Activated CD8-positive, alpha-beta memory T cell treated with anti-CD3 and anti-CD28 coated beads, Interleukin-2, amount 50 U/mL, for 24 hours (primary cell): ENCODE measurements around the gene HOXD10.

ENCODE experiments used
- DNase-seq: peaks from one replicate; pipeline ENCODE4 v3.0.0-alpha.2; 2020; ENCODE audit errors: extremely low read depth

The HOXD10 gene

GRCh38 chr2:176123411-176124109 is 7.0 kb downstream of the HOXD10 start:
- no peak for DNase-seq

GRCh38 chr2:176124110-176124946 is 7.8 kb downstream of the HOXD10 start:
- DNase-seq = no peak

GRCh38 chr2:176124947-176125771 is 8.6 kb downstream of the HOXD10 start:
- no peak for DNase-seq

GRCh38 chr2:176125772-176126054 is 9.1 kb downstream of the HOXD10 start:
- no peak for DNase-seq

GRCh38 chr2:176126929-176127773 is 10.6 kb downstream of the HOXD10 start:
- no peak for DNase-seq

DNA sequence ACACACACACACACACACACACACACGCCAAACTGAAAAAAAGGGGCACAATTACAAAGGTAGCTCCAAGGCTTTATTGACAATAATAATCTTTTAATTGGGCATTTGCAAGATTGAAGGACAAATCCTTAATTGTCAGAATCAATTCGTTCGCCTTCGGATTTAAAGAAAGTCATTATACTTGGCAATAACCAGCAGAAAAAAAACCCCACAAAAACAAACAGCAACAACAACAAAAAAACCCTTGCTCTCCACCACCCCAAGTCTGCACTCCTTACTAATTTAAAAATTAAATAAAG is 11.1 kb downstream of the HOXD10 start:
- no peak for DNase-seq

DNA sequence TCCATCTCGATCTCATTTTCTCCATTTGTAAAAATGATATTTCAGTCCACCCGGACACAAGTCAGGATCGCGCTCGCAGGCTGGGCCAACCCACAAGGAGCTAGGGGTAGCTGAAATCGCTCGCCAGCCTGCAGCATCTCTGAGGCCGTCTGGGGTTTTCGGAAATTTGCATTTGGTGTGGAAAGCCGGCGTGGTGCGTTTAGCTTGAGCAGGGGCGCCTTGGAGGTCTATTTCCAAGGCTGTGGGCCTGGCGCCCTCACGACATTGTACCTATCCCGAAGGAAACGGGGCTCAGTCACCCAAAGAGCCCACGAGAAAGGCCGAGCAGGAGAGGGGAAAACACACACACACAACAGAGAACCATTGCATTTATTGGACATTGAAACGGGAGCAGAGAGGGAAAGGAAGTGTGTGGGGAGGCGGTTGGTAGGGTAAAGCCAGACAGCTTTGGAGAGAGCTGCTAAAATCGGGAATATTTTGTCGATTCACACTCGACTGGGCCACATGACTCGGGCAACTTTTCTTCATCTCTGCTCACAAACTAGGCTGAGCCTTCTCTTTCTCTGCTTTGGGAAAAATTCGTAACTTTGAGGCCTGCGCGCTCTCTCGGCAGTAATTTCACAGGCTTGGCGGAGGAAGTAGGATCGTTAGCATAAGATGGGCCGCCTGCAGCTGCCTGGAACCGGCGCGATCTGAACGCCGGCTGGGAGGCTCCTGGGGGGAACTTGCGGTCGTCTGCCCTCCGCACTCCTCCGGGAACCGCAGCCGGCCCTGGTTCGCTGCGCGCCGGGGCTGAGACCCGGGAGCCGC is 11.8 kb downstream of the HOXD10 start:
- DNase-seq = no peak

GRCh38 chr2:176128982-176129796 is 12.6 kb downstream of the HOXD10 start, which contains the start of gene HOXD8:
HOXD8 (plus strand) TSS chr2:176129705; CDS start chr2:176130367, 662 bp downstream.
- no peak for DNase-seq

DNA sequence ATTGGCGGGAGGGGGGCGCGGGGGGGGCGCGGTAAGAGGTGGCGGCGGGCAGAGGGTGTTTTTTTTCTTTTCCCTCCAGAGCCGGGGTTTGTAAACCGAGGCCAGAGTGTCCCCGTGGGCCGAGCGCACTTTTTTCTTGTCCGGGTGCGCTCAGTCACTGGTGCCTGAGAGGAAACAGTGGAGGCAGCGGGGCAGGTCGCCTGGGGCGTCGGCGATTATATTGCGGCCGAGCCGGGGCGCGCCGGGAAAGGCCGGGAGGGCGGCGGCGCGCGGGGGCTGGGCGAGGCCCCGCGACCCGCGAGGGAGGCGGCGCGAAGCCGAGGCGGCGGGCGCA is 13.2 kb downstream of the HOXD10 start:
- DNase-seq = no peak

- no peak for DNase-seq
Measured at GRCh38 chr2:176130147-176130956, 13.8 kb downstream of the HOXD10 start.

DNA sequence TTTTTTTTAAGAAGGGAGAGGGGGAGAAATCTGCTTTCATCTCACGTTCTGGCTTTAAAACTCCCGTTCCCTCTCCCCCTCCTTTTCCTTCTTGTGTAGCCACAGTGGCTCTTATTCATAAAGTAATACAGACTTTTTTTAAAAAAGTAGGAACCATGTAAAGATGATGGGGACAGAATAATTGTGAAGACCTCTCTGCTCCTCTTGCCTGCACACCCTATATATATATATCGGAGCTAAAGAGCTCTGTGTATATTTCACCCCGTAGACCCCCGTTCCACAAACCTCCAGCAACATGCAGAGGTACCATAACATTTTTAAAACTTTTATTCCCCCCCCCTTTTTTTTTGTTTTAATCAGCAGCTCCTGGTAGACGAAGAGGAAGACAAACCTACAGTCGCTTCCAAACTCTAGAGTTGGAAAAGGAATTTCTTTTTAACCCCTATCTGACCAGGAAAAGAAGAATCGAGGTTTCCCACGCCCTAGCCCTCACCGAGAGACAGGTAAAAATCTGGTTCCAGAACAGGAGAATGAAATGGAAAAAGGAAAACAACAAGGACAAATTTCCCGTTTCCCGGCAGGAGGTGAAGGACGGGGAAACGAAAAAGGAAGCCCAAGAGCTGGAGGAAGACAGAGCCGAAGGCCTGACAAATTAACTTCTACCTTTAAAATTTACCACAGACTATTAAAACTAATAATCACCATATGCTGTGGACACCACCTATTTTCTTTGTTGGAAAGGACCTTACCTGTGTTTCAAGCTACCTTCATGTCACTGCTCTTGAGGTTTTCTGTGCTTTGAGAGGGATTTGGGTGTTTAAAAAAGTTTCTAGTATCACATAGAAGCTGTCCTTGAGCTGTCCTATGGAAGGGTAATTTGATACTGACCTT is 14.6 kb downstream of the HOXD10 start:
- no peak for DNase-seq

DNA sequence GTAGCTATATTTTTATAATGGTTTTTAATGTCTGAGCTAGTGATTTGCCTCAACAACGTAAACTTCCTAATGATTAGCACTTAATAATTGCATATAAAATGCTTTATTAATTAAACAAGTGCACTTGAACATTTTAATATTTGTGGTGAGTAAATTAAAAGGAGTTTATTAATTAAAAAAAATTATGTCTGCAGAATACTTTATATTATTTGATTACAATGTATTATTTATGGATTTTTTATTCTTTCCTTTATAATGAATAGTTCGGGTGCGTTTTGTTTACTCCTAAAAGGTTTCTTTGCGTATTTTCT is 15.2 kb downstream of the HOXD10 start:
- DNase-seq = no peak

DNA sequence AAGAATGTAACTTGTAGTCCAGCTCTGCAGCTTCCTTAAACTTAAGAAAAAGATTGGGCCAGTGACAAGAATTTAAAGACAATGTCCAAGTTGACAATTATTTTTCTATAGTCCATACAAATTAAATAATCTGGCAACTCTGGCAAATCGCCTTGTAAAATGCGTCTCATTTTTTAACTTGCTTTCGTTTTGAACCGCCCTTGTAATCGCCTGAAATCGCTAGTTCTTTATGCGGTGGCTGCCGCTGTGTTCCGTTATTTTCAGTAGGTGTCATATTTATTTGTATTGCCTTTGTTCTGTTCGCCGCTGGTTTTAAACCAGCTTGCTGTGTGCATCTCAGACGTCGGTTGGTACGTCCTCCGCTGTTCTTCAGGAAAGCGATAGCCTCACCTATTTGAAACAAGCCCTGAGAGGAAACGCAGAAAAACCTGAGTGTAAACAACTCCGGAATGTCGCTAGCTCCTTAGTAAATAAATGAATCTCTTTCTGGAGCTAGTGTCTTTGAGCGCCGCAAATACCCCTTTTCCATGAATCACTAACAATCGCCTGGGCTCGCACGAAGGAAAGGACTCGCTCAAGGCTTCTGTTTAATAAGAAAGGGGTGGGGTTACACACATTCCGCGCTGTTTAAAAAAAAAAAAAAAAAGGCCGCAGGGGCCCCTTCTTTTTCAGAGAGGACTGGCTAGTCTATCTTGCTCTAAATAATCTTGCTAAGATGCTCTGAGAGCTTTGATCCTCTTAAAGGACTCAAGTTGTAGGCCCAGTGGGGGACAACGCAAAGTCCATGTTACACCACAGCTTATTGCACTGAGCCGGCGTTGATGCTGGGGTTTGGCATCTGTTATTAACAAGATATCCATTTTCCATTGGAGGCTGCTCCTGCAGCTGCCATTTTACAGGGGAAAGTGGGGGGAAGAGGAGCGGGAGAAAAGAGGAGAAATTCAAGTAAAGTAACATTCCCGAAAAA is 15.9 kb downstream of the HOXD10 start:
- no peak for DNase-seq

DNA sequence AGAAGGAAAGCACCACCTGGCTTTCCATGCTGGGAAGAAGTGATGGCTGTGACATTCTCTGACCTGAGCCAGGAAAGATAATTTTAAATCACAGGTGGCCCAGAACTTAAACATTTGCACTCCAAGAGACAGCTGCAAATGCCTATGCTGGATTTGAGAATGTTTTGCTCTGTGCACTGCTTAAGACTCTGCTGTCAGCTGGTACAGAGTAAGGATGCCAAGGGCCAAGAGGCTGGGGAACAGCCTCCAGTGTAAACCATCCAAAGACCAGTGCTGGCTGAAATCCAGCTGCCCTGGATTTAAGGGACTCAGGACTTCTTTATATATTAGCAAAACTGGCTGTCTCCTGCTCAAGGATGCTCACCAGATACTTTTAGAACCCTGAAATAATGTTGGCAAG is 16.8 kb downstream of the HOXD10 start:
- no peak for DNase-seq

GRCh38 chr2:176134035-176134434 is 17.5 kb downstream of the HOXD10 start:
- DNase-seq = no peak

GRCh38 chr2:176135035-176135440 is 18.5 kb downstream of the HOXD10 start:
- DNase-seq = no peak
